ENCODE measurements around the gene LMBRD1. TPM values are rescaled to one million over a fixed set of nuclear protein-coding genes. Genes with fewer than 3 reads are reported as not detected.
"Not testable (repeated sequence)": the region's sequence is repeated elsewhere in the genome, so short reads cannot be mapped to it uniquely, and the experiment has no call there.

LMBRD1 gene
- total RNA-seq, 2 donors from 2014 or later, result 30.1 to 34.8 TPM

- Histone ChIP-seq H3K4me1 (ENCODE audit: control insufficient read depth, insufficient read depth, low read length) (no peaks in the 10 kb centered on the region), H3K36me3 (ENCODE audit: control insufficient read depth, insufficient read depth, low read length) (no peaks in the 10 kb centered on the region), H3K9ac (ENCODE audit: extremely low read depth, low read length, poor library complexity, severe bottlenecking) (no peak overlapping the region), H3K27me3 (ENCODE audit: control insufficient read depth, insufficient read depth, low read length, poor library complexity, severe bottlenecking) (no peaks in the 10 kb centered on the region), H3K4me3 (ENCODE audit: low read length) (no peak overlapping the region), H3K9me3 (ENCODE audit: control insufficient read depth, low read length) (no peaks in the 10 kb centered on the region), H3K27ac (ENCODE audit: low read depth, low read length) (no peak overlapping the region)
- no peaks in the 10 kb centered on the region for H3K36me3 Mint-ChIP-seq (ENCODE audit: low read depth)
- H3K27ac Mint-ChIP-seq, result no peak overlapping the region
- no peaks in the 10 kb centered on the region for H3K9me3 Mint-ChIP-seq
- H3K27me3 Mint-ChIP-seq (ENCODE audit: insufficient read depth), result no peaks in the 10 kb centered on the region
- H3K4me3 Mint-ChIP-seq, result no peak overlapping the region
- no peak for DNase-seq
- TF ChIP-seq, protein P1, sequence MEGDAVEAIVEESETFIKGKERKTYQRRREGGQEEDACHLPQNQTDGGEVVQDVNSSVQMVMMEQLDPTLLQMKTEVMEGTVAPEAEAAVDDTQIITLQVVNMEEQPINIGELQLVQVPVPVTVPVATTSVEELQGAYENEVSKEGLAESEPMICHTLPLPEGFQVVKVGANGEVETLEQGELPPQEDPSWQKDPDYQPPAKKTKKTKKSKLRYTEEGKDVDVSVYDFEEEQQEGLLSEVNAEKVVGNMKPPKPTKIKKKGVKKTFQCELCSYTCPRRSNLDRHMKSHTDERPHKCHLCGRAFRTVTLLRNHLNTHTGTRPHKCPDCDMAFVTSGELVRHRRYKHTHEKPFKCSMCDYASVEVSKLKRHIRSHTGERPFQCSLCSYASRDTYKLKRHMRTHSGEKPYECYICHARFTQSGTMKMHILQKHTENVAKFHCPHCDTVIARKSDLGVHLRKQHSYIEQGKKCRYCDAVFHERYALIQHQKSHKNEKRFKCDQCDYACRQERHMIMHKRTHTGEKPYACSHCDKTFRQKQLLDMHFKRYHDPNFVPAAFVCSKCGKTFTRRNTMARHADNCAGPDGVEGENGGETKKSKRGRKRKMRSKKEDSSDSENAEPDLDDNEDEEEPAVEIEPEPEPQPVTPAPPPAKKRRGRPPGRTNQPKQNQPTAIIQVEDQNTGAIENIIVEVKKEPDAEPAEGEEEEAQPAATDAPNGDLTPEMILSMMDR (conservative IDR thresholded peaks at IDR 0.05), result no peak
- H3K4me1 Mint-ChIP-seq, result peaks cover 21% of the 10 kb centered on the region
- WGBS, 2 experiments (ENCODE audit: insufficient coverage in 1 of 2, insufficient read length in 1 of 2), result 82% methylated on average over 1 of the region's 2 CpGs; no CpG with 5 or more reads in 1 of the 2 experiments
These were observed 30.6 kb upstream of the LMBRD1 start for GRCh38 chr6:69827276-69827893.

GRCh38 chr6:69825904-69826303 is 29.1 kb upstream of the LMBRD1 start:
- no peaks in the 10 kb centered on the region for H3K9me3 Mint-ChIP-seq
- no peaks in the 10 kb centered on the region for H3K9me3 ChIP-seq (ENCODE audit: control insufficient read depth, low read length)
- 98% methylated on average over 1 of the region's 1 CpG; no CpG with 5 or more reads in 1 of the 2 experiments for WGBS, 2 experiments (ENCODE audit: insufficient coverage in 1 of 2, insufficient read length in 1 of 2)

GRCh38 chr6:69824355-69824754 is 27.5 kb upstream of the LMBRD1 start:
- not testable (repeated sequence) for H3K9me3 Mint-ChIP-seq; H3K4me1 Mint-ChIP-seq; H3K36me3 ChIP-seq (ENCODE audit: control insufficient read depth, insufficient read depth, low read length); H3K4me1 ChIP-seq (ENCODE audit: control insufficient read depth, insufficient read depth, low read length); H3K27ac ChIP-seq (ENCODE audit: low read depth, low read length); H3K27me3 Mint-ChIP-seq (ENCODE audit: insufficient read depth); H3K4me3 ChIP-seq (ENCODE audit: low read length); H3K27me3 ChIP-seq (ENCODE audit: control insufficient read depth, insufficient read depth, low read length, poor library complexity, severe bottlenecking); H3K9me3 ChIP-seq (ENCODE audit: control insufficient read depth, low read length); DNase-seq; H3K27ac Mint-ChIP-seq; H3K4me3 Mint-ChIP-seq; H3K36me3 Mint-ChIP-seq (ENCODE audit: low read depth); H3K9ac ChIP-seq (ENCODE audit: extremely low read depth, low read length, poor library complexity, severe bottlenecking)
- WGBS, 2 experiments (ENCODE audit: insufficient coverage in 1 of 2, insufficient read length in 1 of 2), result 80% methylated on average over 5 of the region's 5 CpGs; no CpG with 5 or more reads in 1 of the 2 experiments
- TF ChIP-seq, protein P1 (conservative IDR thresholded peaks at IDR 0.05), result peak; percentile 60

More at GRCh38 chr6:69825904-69826303, 29.1 kb upstream of the LMBRD1 start:
- Histone ChIP-seq H3K4me3 (ENCODE audit: low read length) (no peak overlapping the region), H3K27ac (ENCODE audit: low read depth, low read length) (no peak overlapping the region), H3K27me3 (ENCODE audit: control insufficient read depth, insufficient read depth, low read length, poor library complexity, severe bottlenecking) (no peaks in the 10 kb centered on the region), H3K9ac (ENCODE audit: extremely low read depth, low read length, poor library complexity, severe bottlenecking) (no peak overlapping the region), H3K4me1 (ENCODE audit: control insufficient read depth, insufficient read depth, low read length) (no peaks in the 10 kb centered on the region), H3K36me3 (ENCODE audit: control insufficient read depth, insufficient read depth, low read length) (no peaks in the 10 kb centered on the region)
- Mint-ChIP-seq H3K27ac (peak overlapping the region; percentile 27), H3K4me1 (peaks cover 18% of the 10 kb centered on the region), H3K4me3 (no peak overlapping the region), H3K36me3 (ENCODE audit: low read depth) (no peaks in the 10 kb centered on the region), H3K27me3 (ENCODE audit: insufficient read depth) (no peaks in the 10 kb centered on the region)
- TF ChIP-seq, protein P1 (conservative IDR thresholded peaks at IDR 0.05), result no peak
- DNase-seq, result no peak
